B cell (primary cell): ENCODE results near the gene APRT.

ENCODE experiments used
- CTCF ChIP-seq: fragments of 200-600 bp; IDR thresholded peaks from one replicate; pipeline ENCODE4 v1.8.0; 2022; ENCODE audit warnings: antibody characterized with exemption, mild to moderate bottlenecking
- EZH2 ChIP-seq: IDR thresholded peaks from 2 replicates; pipeline ENCODE4 v1.6.1; 2012; ENCODE audit warnings: borderline replicate concordance, low read depth, mild to moderate bottlenecking, moderate library complexity, low read length; ENCODE audit not compliant: insufficient read depth, poor library complexity, severe bottlenecking

GRCh38 chr16:88833086-88833485 lies 21.4 kb upstream of the APRT start:
- no peak for TF ChIP-seq CTCF
- no peak for TF ChIP-seq EZH2
